NCI-H2227 treated with DMSO at 0.1 percent for 48 hours (cell line): ENCODE measurements around the gene COPS8.

Source experiments
- DNase-seq: peaks from one replicate; lab custom pipeline; 2025; lab: John Stamatoyannopoulos, UW

The COPS8 gene

GRCh38 chr2:237085248-237086221, at the start of gene COPS8:
Gene COPS8, plus strand, starts transcription at chr2:237085889. Its CDS starts 76 bp downstream, at chr2:237085965.
- peak; percentile 93 for DNase-seq

GRCh38 chr2:237039301-237040031, 46.2 kb upstream of the COPS8 start:
- no peak for DNase-seq

DNA sequence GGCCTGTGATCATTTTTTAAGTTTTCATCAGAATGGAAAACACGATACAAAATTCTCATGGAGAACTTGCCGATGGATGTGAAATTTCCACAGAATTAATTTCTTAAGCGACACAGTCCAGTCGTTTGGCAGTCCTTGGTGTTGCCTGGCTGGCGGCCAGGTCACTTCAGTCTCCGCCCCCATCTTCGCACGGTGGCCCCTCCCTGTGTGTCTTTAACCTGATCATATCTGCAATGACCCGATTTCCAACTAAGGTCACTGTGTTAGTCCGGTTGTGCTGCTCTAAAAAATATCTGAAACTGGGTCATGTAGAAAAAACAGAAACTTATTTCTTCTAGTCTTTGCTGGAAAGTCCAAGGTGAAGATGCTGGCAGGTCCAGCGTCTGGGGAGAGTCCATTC, 44.5 kb upstream of the COPS8 start:
- no peak for DNase-seq

GRCh38 chr2:237042101-237042500, 43.6 kb upstream of the COPS8 start:
- no peak for DNase-seq

DNA sequence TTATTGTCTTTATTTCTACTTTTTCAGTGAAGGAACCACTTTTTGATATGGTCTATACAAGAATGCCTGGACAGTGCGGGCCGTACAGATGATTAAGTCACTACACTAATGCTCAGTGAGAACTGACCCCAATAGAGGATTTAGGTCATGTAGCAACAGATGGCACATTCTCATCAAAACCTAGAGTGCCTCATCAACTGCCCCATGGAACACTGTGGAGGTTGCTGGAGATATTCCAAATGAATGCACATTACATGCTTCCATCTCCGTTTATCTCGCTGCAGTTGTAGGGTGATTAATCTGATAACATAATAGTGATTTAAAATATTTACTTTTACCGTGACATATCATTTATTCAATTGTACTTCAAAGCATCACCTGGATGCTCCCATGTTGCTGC, 41.8 kb upstream of the COPS8 start:
- no peak for DNase-seq

- no peak for DNase-seq
These were observed 41.4 kb upstream of the COPS8 start for GRCh38 chr2:237044281-237044680.

- DNase-seq, result no peak
These were observed 40.2 kb upstream of the COPS8 start for GRCh38 chr2:237045449-237045848.

- no peak for DNase-seq
These were observed 37.1 kb upstream of the COPS8 start for GRCh38 chr2:237048595-237048994.

DNA sequence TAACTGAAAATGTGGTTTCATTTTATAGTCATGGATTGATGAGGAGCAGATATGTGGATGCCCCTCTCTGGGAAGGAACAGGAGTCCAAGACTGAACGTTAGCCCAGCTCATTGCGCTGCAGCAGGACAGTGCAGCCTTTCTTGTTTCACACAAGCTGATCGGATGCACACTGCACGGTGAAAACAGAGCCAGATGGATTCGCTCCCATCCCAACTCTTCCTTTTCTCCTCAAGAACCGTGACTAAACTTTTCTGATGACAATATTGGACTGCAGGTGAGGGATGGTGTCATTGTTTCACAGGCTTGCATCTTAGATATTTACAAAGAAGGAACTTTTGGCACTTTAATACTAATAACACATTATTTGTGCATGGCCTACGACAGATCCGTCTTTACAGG, 33.8 kb upstream of the COPS8 start:
- DNase-seq, result no peak

DNA sequence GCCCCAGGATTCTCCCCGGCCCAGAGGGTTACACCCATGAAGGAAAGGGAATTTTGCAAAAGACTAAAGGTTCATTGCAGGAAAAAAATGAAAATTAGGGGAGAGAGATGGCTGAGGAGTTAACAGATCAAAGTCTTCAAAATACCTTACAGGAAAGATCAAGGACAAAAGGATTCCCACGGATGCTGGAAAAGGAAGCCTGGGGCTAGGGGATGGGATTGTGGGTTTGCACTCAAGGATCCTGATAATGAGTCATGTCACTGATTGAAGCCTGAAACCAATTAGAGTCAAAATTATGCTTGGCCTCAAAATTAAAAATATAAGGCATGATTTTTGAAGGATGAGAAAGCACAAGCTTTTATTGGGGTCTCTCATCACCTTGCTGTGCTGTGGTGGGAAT, 32.6 kb upstream of the COPS8 start:
- DNase-seq, result no peak

GRCh38 chr2:237055386-237056100, 30.1 kb upstream of the COPS8 start:
- no peak for DNase-seq

GRCh38 chr2:237056287-237056875, 29.3 kb upstream of the COPS8 start:
- no peak for DNase-seq

GRCh38 chr2:237057107-237057506, 28.6 kb upstream of the COPS8 start:
- no peak for DNase-seq

- no peak for DNase-seq
These were observed 27.8 kb upstream of the COPS8 start for GRCh38 chr2:237057893-237058300.

- DNase-seq, result no peak
These were observed 27.3 kb upstream of the COPS8 start for GRCh38 chr2:237058423-237058822.

- no peak for DNase-seq
These were observed 26.4 kb upstream of the COPS8 start for GRCh38 chr2:237059155-237059875.

DNA sequence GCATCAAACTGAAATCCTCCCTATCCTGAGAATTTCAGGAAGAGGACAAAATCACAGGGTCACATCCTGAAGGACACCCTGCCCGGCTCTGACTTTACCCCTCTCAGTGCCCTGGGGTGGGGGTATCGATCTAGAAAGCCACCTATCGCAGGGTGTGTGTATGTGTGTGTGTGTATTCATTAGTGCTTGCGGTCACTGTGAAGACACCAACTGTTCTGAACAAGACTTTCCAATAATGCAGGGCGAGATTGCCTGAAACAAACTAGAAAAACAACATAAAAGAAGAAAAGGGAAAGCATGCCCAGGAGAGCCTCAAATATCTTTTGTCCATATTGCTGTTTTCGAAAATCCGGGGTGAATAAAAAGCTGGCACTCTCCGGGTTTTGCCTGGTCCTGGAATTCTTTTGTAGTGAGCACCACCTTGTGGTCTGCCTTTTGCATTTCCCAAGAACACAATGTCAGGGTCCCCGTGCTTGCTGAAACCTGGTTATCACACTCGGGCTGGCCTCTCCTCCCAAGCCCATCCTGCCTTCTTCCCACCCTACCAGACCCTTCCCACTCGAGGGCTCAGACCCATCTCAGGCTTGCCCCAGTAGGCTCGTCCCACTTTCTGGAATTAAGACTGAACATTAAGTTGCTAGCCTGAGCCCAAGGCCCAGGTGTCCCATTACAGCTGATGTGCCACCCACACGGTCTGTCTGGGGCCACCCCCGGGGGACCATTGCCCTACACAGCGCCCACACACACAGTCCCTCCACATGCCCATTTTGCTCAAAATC, 25.0 kb upstream of the COPS8 start:
- peak; percentile 82 for DNase-seq

GRCh38 chr2:237061356-237061755, 24.3 kb upstream of the COPS8 start:
- DNase-seq, result no peak

DNA sequence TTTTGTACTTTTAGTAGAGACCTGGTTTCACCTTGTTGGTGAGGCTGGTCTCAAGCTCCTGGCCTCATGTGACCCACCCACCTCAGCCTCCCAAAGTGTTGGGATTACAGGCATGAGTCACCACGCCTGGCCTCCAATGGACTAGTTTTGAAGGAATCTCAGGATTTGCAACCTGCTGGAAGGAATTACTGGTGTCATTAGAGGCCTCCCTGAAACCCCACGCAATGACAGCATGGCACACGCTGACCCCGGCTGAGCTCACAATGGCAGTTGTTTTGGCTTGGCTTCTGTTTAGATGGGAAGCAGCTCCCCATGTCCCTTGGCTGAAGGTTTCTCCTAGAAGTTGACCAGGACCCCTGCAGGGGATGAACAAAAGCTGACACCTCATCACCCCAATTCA, 23.1 kb upstream of the COPS8 start:
- no peak for DNase-seq

DNA sequence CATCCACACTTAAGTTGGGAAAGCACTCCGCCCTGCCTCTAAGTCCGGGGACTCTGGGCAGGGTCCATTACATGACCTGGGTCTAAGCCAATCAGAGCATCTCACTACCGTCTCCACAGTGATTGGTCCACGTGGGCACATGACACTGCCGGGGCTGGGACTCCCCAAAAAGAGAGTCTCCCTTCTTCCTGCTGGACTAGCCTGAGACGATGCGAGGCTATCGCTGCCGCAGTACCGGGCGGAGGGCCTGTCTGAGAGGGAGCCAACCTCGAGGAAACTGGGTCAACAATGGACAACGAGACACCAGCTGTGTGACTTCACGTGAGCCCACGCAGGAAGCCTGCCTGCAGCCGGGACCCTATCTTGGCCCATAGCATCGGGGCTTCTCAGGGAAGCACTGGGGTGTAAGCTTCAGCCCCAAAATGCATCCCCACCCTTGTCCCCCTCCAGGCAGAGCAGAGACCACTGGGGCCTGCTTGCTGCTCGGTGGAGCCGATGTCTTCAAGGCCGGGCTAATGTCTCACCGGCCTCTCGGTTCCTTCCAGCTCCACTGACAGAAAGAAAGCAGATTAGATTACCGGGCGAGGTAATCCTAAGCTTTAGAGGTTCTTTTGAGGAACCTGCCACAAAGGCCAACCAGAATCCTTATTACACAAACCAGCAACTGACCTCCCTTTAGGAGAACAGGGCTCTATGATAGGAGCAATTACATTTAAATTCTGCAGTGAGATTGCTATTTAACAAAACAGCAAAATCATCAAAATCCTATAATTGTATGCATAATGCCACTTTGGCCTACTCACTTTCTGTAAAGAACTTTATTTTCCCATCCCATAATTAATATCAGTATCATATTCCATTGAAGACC, 21.3 kb upstream of the COPS8 start:
- DNase-seq, result no peak
